ENCODE data around the gene C9orf85.
A peak's percentile ranks its signal among the peaks of the same experiment; 100 is the strongest.

Gene C9orf85

DNA sequence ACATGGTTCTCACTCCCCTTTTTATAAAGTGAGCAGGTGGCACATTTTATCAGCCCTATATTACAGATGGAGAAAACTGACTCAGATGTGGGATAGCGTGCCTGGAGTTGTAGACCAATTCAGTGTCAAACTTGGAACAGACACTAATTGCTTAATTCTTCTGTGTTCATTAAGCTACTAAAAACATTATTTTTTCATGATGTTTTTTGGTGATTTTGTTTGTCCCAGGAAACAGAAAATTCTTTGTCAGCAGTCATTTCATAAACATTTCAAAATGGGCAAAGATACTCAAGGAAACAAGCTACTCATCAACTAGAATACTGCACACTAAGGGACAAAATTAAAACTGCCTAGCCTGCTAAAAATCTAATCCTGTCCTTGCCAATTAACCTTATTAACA is 2.6 kb upstream of the C9orf85 start:
- H3K27me3 ChIP-seq (ENCODE audit: low read depth, low read length), result no peaks in the 10 kb centered on the region
- peaks cover 0 to 9% of the 10 kb centered on the region in 2 donors for H3K36me3 ChIP-seq (ENCODE audit: control insufficient read depth in 1 of 2, insufficient read depth in 2 of 2, low read length in 2 of 2)
- peaks cover 12 to 22% of the 10 kb centered on the region in 2 donors for H3K4me1 ChIP-seq (ENCODE audit: control insufficient read depth in 1 of 2, insufficient read depth in 2 of 2, low read length in 2 of 2)
- no peak overlapping the region for H3K27ac ChIP-seq (ENCODE audit: low read length)
- H3K9me3 ChIP-seq (ENCODE audit: control insufficient read depth in 1 of 2, low read length in 2 of 2), result no peaks in the 10 kb centered on the region
- H3K4me3 ChIP-seq (ENCODE audit: low read depth in 1 of 2, low read length in 2 of 2), result peak overlapping the region; percentile 96 to 98

DNA sequence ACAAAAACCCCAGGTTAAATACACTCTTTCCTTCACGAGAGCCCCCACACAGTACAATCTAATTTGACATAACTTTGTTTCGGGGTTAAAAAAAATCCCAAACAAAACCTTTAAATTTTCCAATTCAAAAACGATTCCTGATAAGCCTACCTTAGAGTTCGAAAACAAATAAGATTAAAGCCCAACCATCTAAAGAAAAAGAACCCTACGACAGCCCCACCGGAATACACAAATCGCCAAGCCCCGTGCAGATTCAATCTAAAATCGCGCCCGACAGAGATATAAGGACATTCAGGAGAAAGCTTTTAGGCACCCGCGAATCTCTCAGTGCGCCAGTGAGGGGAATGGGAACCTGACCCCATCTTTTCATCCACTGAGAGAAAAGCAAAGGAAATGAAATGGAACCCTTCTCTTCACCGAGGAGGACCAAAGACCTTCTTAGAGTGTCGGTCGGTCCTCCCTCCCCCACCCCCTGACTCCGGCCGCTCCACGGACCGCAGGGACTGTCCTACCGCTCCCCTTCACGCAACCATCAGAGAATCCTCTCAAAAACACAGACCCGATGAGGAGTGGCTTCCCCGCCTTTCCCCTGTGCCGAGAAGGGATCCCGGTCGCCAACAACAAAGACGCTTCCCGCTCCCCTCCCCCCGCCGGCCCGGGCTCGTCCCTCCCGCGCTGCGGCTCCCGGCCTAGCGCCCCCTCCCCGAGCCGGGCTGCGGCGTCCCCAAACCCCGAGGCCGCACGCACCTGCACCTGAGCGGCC is 1.4 kb upstream of the C9orf85 start:
- Histone ChIP-seq H3K36me3 (ENCODE audit: control insufficient read depth in 1 of 2, insufficient read depth in 2 of 2, low read length in 2 of 2) (peaks cover 0 to 9% of the 10 kb centered on the region in 2 donors), H3K4me1 (ENCODE audit: control insufficient read depth in 1 of 2, insufficient read depth in 2 of 2, low read length in 2 of 2) (peaks cover 8 to 22% of the 10 kb centered on the region in 2 donors), H3K27me3 (ENCODE audit: low read depth, low read length) (no peaks in the 10 kb centered on the region), H3K4me3 (ENCODE audit: low read depth in 1 of 2, low read length in 2 of 2) (peak overlapping the region; percentile 96 to 98), H3K27ac (ENCODE audit: low read length) (peak overlapping the region; percentile 92), H3K9me3 (ENCODE audit: control insufficient read depth in 1 of 2, low read length in 2 of 2) (no peaks in the 10 kb centered on the region)

DNA sequence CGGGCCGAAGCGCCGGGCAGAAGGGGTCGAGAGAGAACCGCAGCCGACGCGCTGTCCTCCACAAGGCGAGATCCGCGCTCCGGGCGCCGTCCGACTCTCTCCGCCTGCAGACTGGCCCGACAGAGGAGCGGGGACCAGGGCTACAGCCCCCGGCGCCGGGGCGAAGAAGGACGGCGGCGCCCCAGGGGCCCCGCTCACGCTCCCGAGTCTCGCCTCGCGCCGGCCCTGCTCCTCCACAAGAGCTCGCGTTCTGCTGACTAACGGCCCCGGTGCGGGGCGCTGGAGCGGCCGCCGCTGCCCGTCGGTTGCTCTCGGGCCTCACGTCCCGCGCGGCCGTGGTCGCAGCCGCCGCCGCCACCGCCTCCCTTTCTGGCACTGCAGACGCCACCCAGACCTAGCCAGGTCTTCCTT is 784 bp upstream of the C9orf85 start:
- no peaks in the 10 kb centered on the region for H3K27me3 ChIP-seq (ENCODE audit: low read depth, low read length)
- no peaks in the 10 kb centered on the region for H3K9me3 ChIP-seq (ENCODE audit: control insufficient read depth in 1 of 2, low read length in 2 of 2)
- peaks cover 0 to 9% of the 10 kb centered on the region in 2 donors for H3K36me3 ChIP-seq (ENCODE audit: control insufficient read depth in 1 of 2, insufficient read depth in 2 of 2, low read length in 2 of 2)
- H3K4me3 ChIP-seq (ENCODE audit: low read depth in 1 of 2, low read length in 2 of 2), result peak overlapping the region; percentile 96 to 98
- peak overlapping the region; percentile 92 for H3K27ac ChIP-seq (ENCODE audit: low read length)
- peaks cover 8 to 22% of the 10 kb centered on the region in 2 donors for H3K4me1 ChIP-seq (ENCODE audit: control insufficient read depth in 1 of 2, insufficient read depth in 2 of 2, low read length in 2 of 2)

DNA sequence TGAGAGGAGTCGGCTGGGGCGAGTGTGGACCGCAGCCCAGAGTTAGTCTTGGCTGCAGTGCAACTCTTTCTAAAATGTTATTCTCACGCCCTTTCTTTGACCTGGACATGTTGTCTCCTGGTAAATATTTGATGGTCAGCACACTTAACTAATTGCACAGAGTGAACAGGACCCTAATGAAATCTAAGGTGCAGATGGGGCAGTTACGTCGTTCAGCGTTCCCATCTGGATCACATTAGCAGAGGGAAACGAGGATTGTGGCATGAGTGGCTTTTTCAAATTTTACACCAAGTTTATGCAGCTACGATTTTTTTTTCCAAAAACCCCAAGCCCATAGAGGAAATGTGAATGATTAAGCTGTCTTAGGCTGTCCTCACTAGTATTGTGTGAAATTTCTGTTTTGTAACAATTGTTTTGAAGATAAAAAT is 483 bp downstream of the C9orf85 start:
- Histone ChIP-seq H3K9me3 (ENCODE audit: control insufficient read depth in 1 of 2, low read length in 2 of 2) (no peaks in the 10 kb centered on the region), H3K4me3 (ENCODE audit: low read depth in 1 of 2, low read length in 2 of 2) (peak overlapping the region; percentile 96 to 98), H3K36me3 (ENCODE audit: control insufficient read depth in 1 of 2, insufficient read depth in 2 of 2, low read length in 2 of 2) (peaks cover 0 to 7% of the 10 kb centered on the region in 2 donors), H3K27me3 (ENCODE audit: low read depth, low read length) (no peaks in the 10 kb centered on the region), H3K4me1 (ENCODE audit: control insufficient read depth in 1 of 2, insufficient read depth in 2 of 2, low read length in 2 of 2) (peaks cover 8 to 22% of the 10 kb centered on the region in 2 donors), H3K27ac (ENCODE audit: low read length) (peak overlapping the region; percentile 92)

DNA sequence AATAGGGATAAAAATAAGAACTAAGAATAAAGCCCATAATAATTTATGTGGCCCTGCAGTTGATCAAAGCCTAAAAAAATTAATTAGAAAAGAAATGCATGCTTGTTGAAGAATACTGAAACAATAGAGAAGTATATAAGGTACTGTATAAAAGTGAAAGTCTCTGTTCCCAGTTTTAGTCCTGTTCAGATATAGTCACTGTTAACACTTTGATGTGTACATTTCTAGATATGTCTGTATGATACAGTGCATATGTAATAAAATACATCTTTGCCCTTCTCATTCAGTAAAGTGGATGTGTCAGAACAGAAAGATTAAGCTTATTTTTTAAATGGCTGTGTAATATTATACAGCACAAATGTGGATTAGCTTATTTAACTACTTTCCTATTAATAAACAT is 4.1 kb downstream of the C9orf85 start:
- H3K27ac ChIP-seq (ENCODE audit: low read length), result no peak overlapping the region
- peaks cover 0 to 5% of the 10 kb centered on the region in 2 donors for H3K36me3 ChIP-seq (ENCODE audit: control insufficient read depth in 1 of 2, insufficient read depth in 2 of 2, low read length in 2 of 2)
- H3K4me3 ChIP-seq (ENCODE audit: low read depth in 1 of 2, low read length in 2 of 2), result no peak overlapping the region
- no peaks in the 10 kb centered on the region for H3K9me3 ChIP-seq (ENCODE audit: control insufficient read depth in 1 of 2, low read length in 2 of 2)
- H3K4me1 ChIP-seq (ENCODE audit: control insufficient read depth in 1 of 2, insufficient read depth in 2 of 2, low read length in 2 of 2), result peaks cover 0 to 12% of the 10 kb centered on the region in 2 donors
- no peaks in the 10 kb centered on the region for H3K27me3 ChIP-seq (ENCODE audit: low read depth, low read length)

DNA sequence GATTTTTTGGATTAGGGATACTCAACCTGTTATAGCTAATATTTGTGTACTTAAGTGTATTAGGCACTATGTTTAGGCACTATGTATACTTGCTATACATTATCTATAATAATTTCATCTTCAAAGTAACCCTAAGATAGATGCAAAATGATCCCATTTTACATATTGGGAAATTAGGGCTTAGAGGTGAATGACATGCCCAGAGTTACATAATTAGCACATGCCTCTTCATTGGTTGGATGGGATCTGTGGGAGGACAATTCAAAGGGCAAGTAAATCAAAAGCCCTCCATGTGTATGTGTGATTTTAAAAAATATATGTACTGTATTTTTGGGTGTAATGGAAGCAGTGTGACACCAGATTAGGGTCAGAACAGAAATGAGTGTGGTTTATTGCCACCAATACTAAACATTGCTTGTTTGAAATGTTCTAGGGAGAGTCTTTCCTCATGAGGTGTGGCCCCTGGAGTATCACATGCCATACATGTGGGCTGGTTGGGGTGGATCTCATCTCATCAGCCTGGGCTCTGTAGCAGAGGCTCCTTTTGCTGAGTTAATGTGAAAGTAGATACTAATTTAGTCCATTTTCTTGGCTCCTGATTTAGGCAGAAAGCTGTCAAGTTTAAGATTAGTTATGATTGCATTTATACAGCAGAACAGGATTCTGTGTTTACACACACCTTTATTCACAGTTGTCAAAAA is 5.5 kb downstream of the C9orf85 start:
- Histone ChIP-seq H3K9me3 (ENCODE audit: control insufficient read depth in 1 of 2, low read length in 2 of 2) (no peaks in the 10 kb centered on the region), H3K36me3 (ENCODE audit: control insufficient read depth in 1 of 2, insufficient read depth in 2 of 2, low read length in 2 of 2) (no peaks in the 10 kb centered on the region), H3K4me1 (ENCODE audit: control insufficient read depth in 1 of 2, insufficient read depth in 2 of 2, low read length in 2 of 2) (peaks cover 0 to 10% of the 10 kb centered on the region in 2 donors), H3K4me3 (ENCODE audit: low read depth in 1 of 2, low read length in 2 of 2) (no peak overlapping the region), H3K27me3 (ENCODE audit: low read depth, low read length) (no peaks in the 10 kb centered on the region), H3K27ac (ENCODE audit: low read length) (no peak overlapping the region)

DNA sequence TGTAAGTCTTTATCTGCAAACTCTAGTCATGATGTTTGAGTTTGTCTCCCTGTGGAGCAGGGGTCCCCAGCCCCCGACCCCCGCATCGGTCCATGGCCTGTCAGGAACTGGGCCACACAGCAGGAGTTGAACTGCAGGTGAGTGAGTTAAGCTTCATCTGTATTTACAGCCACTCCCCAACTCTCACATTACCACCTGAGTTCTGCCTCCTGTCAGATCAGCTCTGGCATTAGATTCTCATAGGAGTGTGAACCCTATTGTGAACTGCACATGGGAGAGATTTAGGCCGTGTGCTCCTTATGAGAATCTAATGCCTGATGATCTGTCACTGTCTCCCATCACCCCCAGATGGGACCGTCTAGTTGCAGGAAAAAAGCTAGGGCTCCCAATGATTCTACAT is 7.0 kb downstream of the C9orf85 start:
- Histone ChIP-seq H3K9me3 (ENCODE audit: control insufficient read depth in 1 of 2, low read length in 2 of 2) (no peaks in the 10 kb centered on the region), H3K27ac (ENCODE audit: low read length) (no peak overlapping the region), H3K4me3 (ENCODE audit: low read depth in 1 of 2, low read length in 2 of 2) (no peak overlapping the region), H3K4me1 (ENCODE audit: control insufficient read depth in 1 of 2, insufficient read depth in 2 of 2, low read length in 2 of 2) (no peaks in the 10 kb centered on the region), H3K36me3 (ENCODE audit: control insufficient read depth in 1 of 2, insufficient read depth in 2 of 2, low read length in 2 of 2) (no peaks in the 10 kb centered on the region), H3K27me3 (ENCODE audit: low read depth, low read length) (no peaks in the 10 kb centered on the region)

DNA sequence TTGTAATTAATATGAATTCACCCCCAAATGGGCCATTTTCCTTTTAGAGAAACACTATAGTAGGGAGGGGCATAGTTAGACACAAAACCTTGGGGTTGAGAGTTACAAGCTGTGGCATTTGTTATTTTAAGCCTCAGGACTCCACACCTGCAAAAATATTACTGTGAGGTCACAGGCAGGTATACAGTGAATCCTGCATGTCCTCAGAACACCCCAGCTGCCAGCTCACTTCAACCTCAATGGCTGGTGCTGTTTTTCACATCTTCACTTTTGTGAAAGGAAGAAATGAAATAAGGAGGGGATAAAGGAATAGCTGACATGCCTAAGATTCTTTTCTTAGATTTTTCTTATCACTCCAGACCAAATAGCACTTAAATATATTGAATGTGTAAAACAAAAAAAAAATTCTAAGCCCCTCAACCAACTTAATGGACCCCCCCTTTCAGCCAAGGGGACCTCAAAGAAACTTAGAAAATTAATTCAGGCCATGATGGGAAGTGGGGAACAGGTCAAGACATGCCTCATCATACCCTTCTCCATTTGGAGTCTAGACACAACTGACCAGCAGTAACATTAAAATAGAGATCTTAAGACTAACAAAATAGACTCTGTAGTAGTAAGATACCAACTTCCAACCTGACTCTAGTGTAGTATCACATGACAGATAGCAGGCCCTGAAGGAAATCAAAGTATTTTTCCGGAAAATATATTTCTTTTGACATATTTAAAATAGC is 9.2 kb downstream of the C9orf85 start:
- Histone ChIP-seq H3K27me3 (ENCODE audit: low read depth, low read length) (no peaks in the 10 kb centered on the region), H3K4me3 (ENCODE audit: low read depth in 1 of 2, low read length in 2 of 2) (no peak overlapping the region), H3K27ac (ENCODE audit: low read length) (no peak overlapping the region), H3K4me1 (ENCODE audit: control insufficient read depth in 1 of 2, insufficient read depth in 2 of 2, low read length in 2 of 2) (no peaks in the 10 kb centered on the region), H3K36me3 (ENCODE audit: control insufficient read depth in 1 of 2, insufficient read depth in 2 of 2, low read length in 2 of 2) (no peaks in the 10 kb centered on the region), H3K9me3 (ENCODE audit: control insufficient read depth in 1 of 2, low read length in 2 of 2) (no peaks in the 10 kb centered on the region)

DNA sequence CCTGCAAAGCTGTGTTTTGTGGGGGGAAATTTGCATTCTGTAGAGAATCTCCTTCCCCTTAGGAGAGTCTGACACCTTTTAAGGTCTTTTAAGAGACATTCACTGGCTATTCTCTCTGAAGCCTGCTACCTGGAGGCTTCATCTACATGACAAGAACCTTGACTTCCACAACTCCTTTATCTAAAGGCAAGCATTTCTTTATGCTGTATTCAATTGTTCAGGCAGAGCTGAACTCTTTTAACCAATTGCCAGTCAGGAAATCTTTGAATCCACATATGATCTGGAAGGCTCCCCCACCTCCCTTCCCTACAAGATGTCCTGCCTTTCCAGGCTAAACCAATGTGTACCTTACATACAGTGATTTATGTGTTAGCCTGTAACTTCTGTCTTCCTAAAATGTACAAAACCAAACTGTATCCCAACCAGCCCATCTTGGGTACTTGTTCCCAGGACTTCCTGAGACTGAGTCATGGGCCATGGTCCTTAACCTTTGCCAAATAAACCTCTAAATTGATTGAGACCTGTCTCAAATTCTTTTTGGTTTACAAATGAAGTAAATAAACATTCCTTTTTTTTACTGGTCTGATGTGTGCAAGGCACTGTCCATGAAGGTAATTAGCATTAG is 9.9 kb downstream of the C9orf85 start:
- no peaks in the 10 kb centered on the region for H3K27me3 ChIP-seq (ENCODE audit: low read depth, low read length)
- H3K36me3 ChIP-seq (ENCODE audit: control insufficient read depth in 1 of 2, insufficient read depth in 2 of 2, low read length in 2 of 2), result no peaks in the 10 kb centered on the region
- H3K4me1 ChIP-seq (ENCODE audit: control insufficient read depth in 1 of 2, insufficient read depth in 2 of 2, low read length in 2 of 2), result no peaks in the 10 kb centered on the region
- H3K27ac ChIP-seq (ENCODE audit: low read length), result no peak overlapping the region
- no peak overlapping the region for H3K4me3 ChIP-seq (ENCODE audit: low read depth in 1 of 2, low read length in 2 of 2)
- H3K9me3 ChIP-seq (ENCODE audit: control insufficient read depth in 1 of 2, low read length in 2 of 2), result no peaks in the 10 kb centered on the region

DNA sequence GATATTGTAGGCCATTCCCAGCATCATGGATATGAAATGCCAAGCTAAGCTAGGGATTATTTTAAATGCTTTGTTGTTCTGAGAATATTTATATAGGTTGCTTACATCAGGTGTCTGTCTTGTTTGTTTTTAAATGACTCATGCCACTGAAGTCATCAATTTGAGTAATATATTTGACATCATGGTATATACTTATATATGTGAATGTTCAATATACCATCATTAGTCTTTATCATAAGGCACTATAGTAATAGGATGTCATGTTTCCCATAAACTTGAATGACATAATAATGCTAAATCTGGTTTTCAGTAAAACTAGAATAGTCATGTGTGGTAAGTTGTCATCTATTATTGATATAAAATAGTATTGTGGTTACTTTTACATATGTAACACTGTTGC is 13.1 kb downstream of the C9orf85 start:
- H3K4me1 ChIP-seq (ENCODE audit: control insufficient read depth in 1 of 2, insufficient read depth in 2 of 2, low read length in 2 of 2), result no peaks in the 10 kb centered on the region
- no peak overlapping the region for H3K27ac ChIP-seq (ENCODE audit: low read length)

DNA sequence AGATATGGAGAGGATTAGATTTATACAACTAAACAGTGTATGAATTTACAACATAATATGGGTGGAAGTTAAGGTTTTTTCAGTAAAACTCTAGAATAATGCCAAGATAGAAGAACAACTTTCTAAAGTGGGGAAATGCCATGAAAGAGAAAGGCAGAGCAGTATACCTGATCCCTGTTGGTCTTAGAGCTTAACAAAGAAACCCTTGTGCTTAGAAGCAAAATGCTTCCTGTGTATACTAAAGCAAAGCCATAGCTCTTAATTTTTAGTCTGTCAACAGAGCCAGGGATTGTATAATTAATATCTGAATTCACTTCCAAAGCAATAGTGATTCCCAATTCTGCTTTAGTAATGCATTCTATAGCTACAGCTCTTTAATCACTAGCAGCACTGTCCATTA is 14.4 kb downstream of the C9orf85 start:
- Histone ChIP-seq H3K27me3 (ENCODE audit: low read depth, low read length) (no peaks in the 10 kb centered on the region), H3K4me1 (ENCODE audit: control insufficient read depth in 1 of 2, insufficient read depth in 2 of 2, low read length in 2 of 2) (no peaks in the 10 kb centered on the region), H3K27ac (ENCODE audit: low read length) (no peak overlapping the region), H3K9me3 (ENCODE audit: control insufficient read depth in 1 of 2, low read length in 2 of 2) (no peaks in the 10 kb centered on the region), H3K36me3 (ENCODE audit: control insufficient read depth in 1 of 2, insufficient read depth in 2 of 2, low read length in 2 of 2) (no peaks in the 10 kb centered on the region), H3K4me3 (ENCODE audit: low read depth in 1 of 2, low read length in 2 of 2) (no peak overlapping the region)

More for the DNA sequence above, 13.1 kb downstream of the C9orf85 start:
- H3K36me3 ChIP-seq (ENCODE audit: control insufficient read depth in 1 of 2, insufficient read depth in 2 of 2, low read length in 2 of 2), result no peaks in the 10 kb centered on the region
- H3K27me3 ChIP-seq (ENCODE audit: low read depth, low read length), result no peaks in the 10 kb centered on the region
- H3K9me3 ChIP-seq (ENCODE audit: control insufficient read depth in 1 of 2, low read length in 2 of 2), result no peaks in the 10 kb centered on the region
- H3K4me3 ChIP-seq (ENCODE audit: low read depth in 1 of 2, low read length in 2 of 2), result no peak overlapping the region
